Tibial artery (tissue), 4 donors: Measurements from ENCODE around the gene VWA1.

Experiments used
- DNase-seq, 2 donors: peaks; one replicate each; pipeline ENCODE4 v3.0.0-alpha.2; 2019
- H3K27ac ChIP-seq, 2 donors: fragments of 200-600 bp; sonication (generic) in 1 of 2; 1 replicate in 1 of 2; 2 replicates in 1 of 2; pipeline ENCODE4 v1.5.1; 2018 to 2019; ENCODE audit warnings: mild to moderate bottlenecking in 1 of 2
- H3K27me3 ChIP-seq, 2 donors: fragments of 200-600 bp; sonication (generic) in 1 of 2; one replicate each; pipeline versions ENCODE4 v1.5.1 to v1.6.0; 2016 to 2019
- H3K36me3 ChIP-seq, 3 donors: fragments of 200-600 bp; sonication (generic) in 2 of 3; one replicate each; pipeline ENCODE4 v1.5.1; 2016 to 2019; ENCODE audit warnings: mild to moderate bottlenecking in 2 of 3
- H3K4me1 ChIP-seq, 4 donors: fragments of 200-600 bp; sonication (generic) in 2 of 4; 1 replicate in 3 of 4; 2 replicates in 1 of 4; pipeline ENCODE4 v1.5.1; 2016 to 2019
- H3K4me3 ChIP-seq, 2 donors: fragments of 200-600 bp; sonication (generic) in 1 of 2; 1 replicate in 1 of 2; 2 replicates in 1 of 2; pipeline ENCODE4 v1.5.1; 2018 to 2019; ENCODE audit warnings: mild to moderate bottlenecking in 2 of 2
- H3K9me3 ChIP-seq, 3 donors: fragments of 200-600 bp; sonication (generic) in 1 of 3; one replicate each; pipeline ENCODE4 v1.5.1; 2016 to 2019
- CTCF ChIP-seq, 2 experiments: fragments of 200-600 bp in 1 of 2; fragments of 450-650 bp in 1 of 2; IDR thresholded peaks; one replicate each; pipeline ENCODE4 v1.5.1; 2017 to 2019; ENCODE audit warnings: antibody characterized with exemption in 2 of 2, mild to moderate bottlenecking in 1 of 2, moderate library complexity in 1 of 2
- intact Hi-C: fragments of 100-400 bp; cut with DNase I; formaldehyde crosslinking; loops from one replicate; pipeline ENCODE4 v1.15.0; 2023; ENCODE audit warnings: low total_unique reads

Gene VWA1

GRCh38 chr1:1437904-1438376, 2.5 kb downstream of the VWA1 start:
- no peak overlapping the region for H3K4me3 ChIP-seq
- intact Hi-C loops, result no loop called here
- no peak overlapping the region for H3K27ac ChIP-seq
- H3K36me3 ChIP-seq, result peaks cover 0 to 14% (median 0%) of the 10 kb centered on the region in 3 donors
- no peaks in the 10 kb centered on the region for H3K9me3 ChIP-seq
- no peak for TF ChIP-seq CTCF (IDR thresholded peaks at IDR 0.05)
- DNase-seq, result no peak
- H3K27me3 ChIP-seq, result peaks cover 0 to 41% of the 10 kb centered on the region in 2 donors
- peaks cover 0 to 74% (median 37%) of the 10 kb centered on the region in 4 donors for H3K4me1 ChIP-seq

GRCh38 chr1:1438531-1439381, 3.3 kb downstream of the VWA1 start:
- DNase-seq, result no peak
- Histone ChIP-seq H3K36me3 (peaks cover 0 to 14% (median 0%) of the 10 kb centered on the region in 3 donors), H3K9me3 (no peaks in the 10 kb centered on the region), H3K4me1 (peaks cover 0 to 65% (median 29%) of the 10 kb centered on the region in 4 donors), H3K4me3 (no peak overlapping the region), H3K27me3 (peaks cover 0 to 41% of the 10 kb centered on the region in 2 donors), H3K27ac (no peak overlapping the region)
- TF ChIP-seq CTCF (IDR thresholded peaks at IDR 0.05), result no peak
- intact Hi-C loops, result no loop called here

- Histone ChIP-seq H3K36me3 (peaks cover 0 to 14% (median 0%) of the 10 kb centered on the region in 3 donors), H3K27me3 (peaks cover 0 to 36% of the 10 kb centered on the region in 2 donors), H3K27ac (no peak overlapping the region), H3K4me1 (peaks cover 0 to 56% (median 20%) of the 10 kb centered on the region in 4 donors), H3K9me3 (no peaks in the 10 kb centered on the region), H3K4me3 (no peak overlapping the region)
- intact Hi-C loops, result loop anchor here (5.0 kb wide), 1 partner anchor 37 kb away; no protein-coding TSS in a partner anchor
- no peak for DNase-seq
- no peak for TF ChIP-seq CTCF (IDR thresholded peaks at IDR 0.05)
These were observed 4.2 kb downstream of the VWA1 start for GRCh38 chr1:1439546-1440261.

GRCh38 chr1:1440262-1441001, 4.9 kb downstream of the VWA1 start:
- peak in 1 of 2 donors; percentile 64 for DNase-seq
- peaks cover 0 to 14% (median 0%) of the 10 kb centered on the region in 3 donors for H3K36me3 ChIP-seq
- no peak overlapping the region for H3K4me3 ChIP-seq
- H3K27ac ChIP-seq, result no peak overlapping the region
- H3K27me3 ChIP-seq, result peaks cover 0 to 36% of the 10 kb centered on the region in 2 donors
- TF ChIP-seq CTCF (IDR thresholded peaks at IDR 0.05), result no peak
- no peaks in the 10 kb centered on the region for H3K9me3 ChIP-seq
- intact Hi-C loops, result loop anchor here (5.0 kb wide), 1 partner anchor 38 kb away; no protein-coding TSS in a partner anchor
- peaks cover 0 to 49% (median 14%) of the 10 kb centered on the region in 4 donors for H3K4me1 ChIP-seq
